Suprapubic skin (tissue), 3 donors: ENCODE results near the gene MINPP1.

ENCODE experiments used
- EP300 ChIP-seq: sonication (generic); formaldehyde crosslinking; IDR thresholded peaks from one replicate; pipeline ENCODE4 v1.6.1; 2017; ENCODE audit warnings: antibody characterized with exemption
- TF ChIP-seq, protein P1 (sequence below), 2 donors: fragments of 200-600 bp in 1 of 2; fragments of 450-650 bp in 1 of 2; sonication (generic) in 1 of 2; IDR thresholded peaks; one replicate each; pipeline ENCODE4 v1.5.1; 2016 to 2019; ENCODE audit warnings: antibody characterized with exemption in 2 of 2, mild to moderate bottlenecking in 1 of 2, moderate library complexity in 1 of 2

DNA sequence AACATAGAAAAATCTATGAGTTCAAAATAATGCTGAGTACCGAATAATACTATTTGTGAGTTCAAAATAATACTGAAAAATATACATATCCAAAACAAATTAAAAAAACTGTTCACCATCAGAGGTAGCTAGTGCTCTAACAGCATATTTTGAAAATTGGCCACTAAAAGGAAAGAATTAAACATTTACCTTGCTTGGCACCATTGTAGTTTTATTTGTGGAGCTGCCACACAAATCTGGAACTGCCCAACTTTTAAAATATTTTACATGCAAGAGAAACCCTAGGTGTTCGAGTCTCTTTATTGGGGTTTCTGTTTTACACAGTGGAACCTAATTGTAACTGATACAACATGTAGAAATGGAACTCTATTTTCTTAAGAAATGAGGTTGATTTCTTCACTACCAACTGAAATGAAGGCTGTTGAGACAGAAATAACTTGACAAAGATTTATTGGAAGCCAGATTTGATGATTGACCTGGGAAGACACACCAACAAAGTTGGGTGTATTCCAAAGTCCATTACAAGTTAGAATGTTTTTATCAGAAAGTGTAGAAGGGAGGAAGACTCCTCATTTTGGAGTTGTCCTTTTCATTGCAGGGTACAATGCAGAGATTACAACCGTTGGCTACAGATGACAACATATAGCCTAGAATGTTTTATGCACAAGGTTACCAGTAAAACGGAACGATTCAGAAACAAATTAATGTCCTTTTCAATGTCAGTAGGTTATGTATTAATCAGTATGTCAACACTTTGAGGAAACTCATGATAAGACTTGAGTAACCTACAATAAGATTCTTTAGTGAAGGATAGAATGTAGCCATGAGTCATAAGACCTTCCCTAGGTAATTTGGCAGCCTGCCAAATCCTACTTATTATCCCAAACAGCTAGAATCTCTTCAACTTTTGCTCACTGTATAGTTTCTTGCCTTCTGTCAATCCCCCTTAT lies 81.1 kb downstream of the MINPP1 start:
- TF ChIP-seq, protein P1, sequence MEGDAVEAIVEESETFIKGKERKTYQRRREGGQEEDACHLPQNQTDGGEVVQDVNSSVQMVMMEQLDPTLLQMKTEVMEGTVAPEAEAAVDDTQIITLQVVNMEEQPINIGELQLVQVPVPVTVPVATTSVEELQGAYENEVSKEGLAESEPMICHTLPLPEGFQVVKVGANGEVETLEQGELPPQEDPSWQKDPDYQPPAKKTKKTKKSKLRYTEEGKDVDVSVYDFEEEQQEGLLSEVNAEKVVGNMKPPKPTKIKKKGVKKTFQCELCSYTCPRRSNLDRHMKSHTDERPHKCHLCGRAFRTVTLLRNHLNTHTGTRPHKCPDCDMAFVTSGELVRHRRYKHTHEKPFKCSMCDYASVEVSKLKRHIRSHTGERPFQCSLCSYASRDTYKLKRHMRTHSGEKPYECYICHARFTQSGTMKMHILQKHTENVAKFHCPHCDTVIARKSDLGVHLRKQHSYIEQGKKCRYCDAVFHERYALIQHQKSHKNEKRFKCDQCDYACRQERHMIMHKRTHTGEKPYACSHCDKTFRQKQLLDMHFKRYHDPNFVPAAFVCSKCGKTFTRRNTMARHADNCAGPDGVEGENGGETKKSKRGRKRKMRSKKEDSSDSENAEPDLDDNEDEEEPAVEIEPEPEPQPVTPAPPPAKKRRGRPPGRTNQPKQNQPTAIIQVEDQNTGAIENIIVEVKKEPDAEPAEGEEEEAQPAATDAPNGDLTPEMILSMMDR (IDR thresholded peaks at IDR 0.05) = no peak
- no peak for TF ChIP-seq EP300
